H7 (cell line): ENCODE data around the gene LRP10. TPM values are rescaled to one million over a fixed set of nuclear protein-coding genes. Genes with fewer than 3 reads are reported as not detected.
"Not testable (repeated sequence)": the region's sequence is repeated elsewhere in the genome, so short reads cannot be mapped to it uniquely, and the experiment has no call there.

Experiments
- DNase-seq: peaks from one replicate; pipeline ENCODE4 v3.0.0; 2012
- H3K27me3 ChIP-seq: 2 replicates; pipeline ENCODE4 v1.6.0; 2011; ENCODE audit warnings: mild to moderate bottlenecking, low read length; ENCODE audit not compliant: control insufficient read depth, insufficient read depth
- H3K36me3 ChIP-seq: replicated peaks from 2 replicates; pipeline ENCODE4 v1.5.1; 2011; ENCODE audit warnings: low read length; ENCODE audit not compliant: control insufficient read depth, insufficient read depth
- H3K4me3 ChIP-seq: 2 replicates; pipeline ENCODE4 v1.5.1; 2011; ENCODE audit warnings: low read depth, mild to moderate bottlenecking, control low read depth, low read length, moderate library complexity; ENCODE audit not compliant: insufficient read depth
- total RNA-seq: library from RNA; depleted of rRNA; stranded (reverse); fragments of >200 nt; shearing (Covaris generic); gene quantifications from 2 replicates; pipeline ENCODE4 v1.2.3, GENCODE V29; 2014; rRNA removed

The LRP10 gene, protein sequence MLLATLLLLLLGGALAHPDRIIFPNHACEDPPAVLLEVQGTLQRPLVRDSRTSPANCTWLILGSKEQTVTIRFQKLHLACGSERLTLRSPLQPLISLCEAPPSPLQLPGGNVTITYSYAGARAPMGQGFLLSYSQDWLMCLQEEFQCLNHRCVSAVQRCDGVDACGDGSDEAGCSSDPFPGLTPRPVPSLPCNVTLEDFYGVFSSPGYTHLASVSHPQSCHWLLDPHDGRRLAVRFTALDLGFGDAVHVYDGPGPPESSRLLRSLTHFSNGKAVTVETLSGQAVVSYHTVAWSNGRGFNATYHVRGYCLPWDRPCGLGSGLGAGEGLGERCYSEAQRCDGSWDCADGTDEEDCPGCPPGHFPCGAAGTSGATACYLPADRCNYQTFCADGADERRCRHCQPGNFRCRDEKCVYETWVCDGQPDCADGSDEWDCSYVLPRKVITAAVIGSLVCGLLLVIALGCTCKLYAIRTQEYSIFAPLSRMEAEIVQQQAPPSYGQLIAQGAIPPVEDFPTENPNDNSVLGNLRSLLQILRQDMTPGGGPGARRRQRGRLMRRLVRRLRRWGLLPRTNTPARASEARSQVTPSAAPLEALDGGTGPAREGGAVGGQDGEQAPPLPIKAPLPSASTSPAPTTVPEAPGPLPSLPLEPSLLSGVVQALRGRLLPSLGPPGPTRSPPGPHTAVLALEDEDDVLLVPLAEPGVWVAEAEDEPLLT
- total RNA-seq: 9.5 and 19.3 TPM in 2 replicates

DNA sequence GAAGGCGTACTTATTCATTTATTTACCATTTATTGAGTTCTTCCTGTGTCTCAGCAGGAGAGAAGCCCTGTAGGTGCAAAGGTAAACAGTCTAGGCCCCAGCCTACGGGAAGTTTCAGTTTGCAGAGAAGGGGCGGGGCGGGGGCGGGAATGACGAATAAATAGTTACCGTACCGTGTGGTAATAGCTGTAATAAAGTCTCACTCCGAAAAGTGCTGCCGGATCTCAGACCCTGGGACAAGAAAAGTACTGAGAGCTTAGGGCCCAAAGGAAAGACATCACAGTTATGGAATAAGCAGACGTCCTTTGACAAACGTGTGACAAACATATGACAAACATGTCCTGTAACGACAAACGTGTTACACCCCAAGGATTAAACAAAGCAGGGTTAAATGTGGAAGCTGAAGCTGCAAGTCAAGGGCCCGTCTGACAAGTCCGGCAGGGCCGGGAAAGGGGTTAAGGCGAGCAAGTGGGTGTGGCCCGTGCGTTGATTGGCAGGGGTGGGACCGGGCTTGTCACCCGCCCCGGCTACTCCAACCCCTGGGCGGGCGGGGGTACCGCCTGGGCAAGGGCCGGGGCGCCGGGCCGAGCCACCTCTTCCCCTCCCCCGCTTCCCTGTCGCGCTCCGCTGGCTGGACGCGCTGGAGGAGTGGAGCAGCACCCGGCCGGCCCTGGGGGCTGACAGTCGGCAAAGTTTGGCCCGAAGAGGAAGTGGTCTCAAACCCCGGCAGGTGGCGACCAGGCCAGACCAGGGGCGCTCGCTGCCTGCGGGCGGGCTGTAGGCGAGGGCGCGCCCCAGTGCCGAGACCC, at the start of gene LRP10:
TSS of gene LRP10 (plus strand) at position 517 of the 809 bp plus-strand sequence. CDS start 564 bp downstream, outside the sequence.
- Histone ChIP-seq H3K27me3 (no peaks in the 10 kb centered on the region), H3K4me3 (peak within 1 kb of the TSS; percentile 86), H3K36me3 (peaks cover 2% of the 10 kb centered on the region)
- DNase-seq: peak; percentile 98

DNA sequence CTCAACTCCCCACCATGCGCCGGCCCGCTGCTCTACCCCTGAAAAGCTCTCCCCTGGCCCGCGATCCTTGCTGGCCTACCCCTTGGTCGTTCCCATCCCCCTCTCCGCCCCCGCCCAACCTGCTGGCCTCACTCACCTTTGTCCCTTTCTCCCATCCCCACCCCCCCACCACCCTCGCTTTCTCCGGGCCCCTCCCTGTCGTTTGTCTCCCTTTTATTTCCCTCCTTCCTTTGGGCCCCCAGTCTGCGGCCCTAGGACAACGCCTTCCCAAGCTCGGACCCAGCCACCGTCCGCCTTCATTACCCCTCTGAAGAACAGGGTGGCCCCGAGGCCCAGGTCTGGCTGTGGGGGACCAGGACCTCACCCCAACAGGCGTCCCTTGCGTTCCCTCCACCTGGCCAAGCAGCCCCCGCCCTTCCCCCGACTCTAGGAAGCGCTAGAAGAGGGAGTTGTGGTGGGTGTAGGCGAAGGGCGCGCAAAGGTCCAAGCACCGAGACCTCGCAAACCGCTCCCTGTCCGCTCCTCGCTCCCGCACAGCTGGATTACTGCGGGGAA, 49.4 kb upstream of the LRP10 start:
- H3K36me3 ChIP-seq: no peaks in the 10 kb centered on the region
- peak; percentile 92 for DNase-seq
- peak overlapping the region; percentile 76 for H3K4me3 ChIP-seq
- no peaks in the 10 kb centered on the region for H3K27me3 ChIP-seq

DNA sequence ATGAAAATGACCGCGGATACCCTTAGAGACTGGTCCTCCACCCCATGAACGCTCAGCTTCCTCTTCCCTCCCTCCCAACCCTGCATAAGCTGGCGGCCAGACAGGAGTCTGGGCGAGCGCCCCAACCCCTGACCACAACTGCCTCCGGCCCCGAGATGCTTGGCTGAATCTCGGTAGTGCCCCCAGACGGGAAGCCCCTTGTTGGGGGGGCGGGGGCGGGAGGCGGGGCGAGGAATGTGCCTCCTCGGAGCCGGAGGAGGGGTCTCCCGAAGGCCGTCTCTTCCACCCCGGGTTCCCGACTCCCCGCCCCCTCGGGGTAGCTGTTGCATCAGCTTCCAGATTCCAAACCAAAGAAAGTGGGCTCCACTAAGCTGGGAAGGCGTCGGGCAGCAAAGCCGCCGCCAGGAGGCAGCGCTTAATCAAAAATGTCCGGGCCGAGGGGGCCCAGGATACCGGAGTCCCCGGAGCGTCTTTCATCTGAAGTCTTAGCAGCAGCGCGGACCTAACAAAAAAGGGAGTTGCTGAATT, 48.9 kb upstream of the LRP10 start:
- peak overlapping the region; percentile 76 for H3K4me3 ChIP-seq
- peak; percentile 98 for DNase-seq
- no peaks in the 10 kb centered on the region for H3K27me3 ChIP-seq
- H3K36me3 ChIP-seq: no peaks in the 10 kb centered on the region

DNA sequence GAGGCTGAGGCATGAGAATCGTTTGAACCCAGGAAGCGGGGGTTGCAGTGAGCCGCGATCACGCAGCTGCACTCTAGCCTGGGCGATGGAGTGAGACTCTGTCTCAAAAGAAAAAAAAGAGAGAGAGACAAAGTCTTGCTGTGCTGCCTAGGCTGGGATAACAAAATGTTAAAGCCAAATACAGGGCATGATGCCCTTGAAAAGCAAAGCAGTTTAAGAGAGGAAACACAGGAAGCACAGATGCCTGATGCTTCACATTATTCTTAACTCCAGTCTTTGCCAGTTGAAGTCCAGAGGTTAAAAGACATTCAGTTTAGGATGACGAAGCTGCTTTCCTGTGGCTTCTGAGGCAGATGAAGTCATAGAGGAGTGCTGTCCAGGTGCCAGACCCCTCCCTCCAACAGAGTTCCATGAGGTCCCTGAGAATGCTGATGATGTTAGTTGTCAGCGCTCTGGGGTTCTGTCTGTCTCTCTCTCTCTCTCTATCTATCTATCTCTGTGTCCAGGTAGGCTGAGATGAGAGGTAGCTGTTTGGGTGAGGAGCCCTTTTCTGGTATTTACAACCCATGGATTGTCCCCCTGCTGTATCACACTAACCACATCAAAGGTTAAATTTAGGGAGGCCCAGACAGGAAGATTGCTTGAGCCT, 46.7 kb upstream of the LRP10 start:
- H3K36me3 ChIP-seq: no peaks in the 10 kb centered on the region
- no peaks in the 10 kb centered on the region; the same call in 1 of the 2 replicates for H3K27me3 ChIP-seq
- DNase-seq: peak; percentile 13
- no peak overlapping the region for H3K4me3 ChIP-seq

DNA sequence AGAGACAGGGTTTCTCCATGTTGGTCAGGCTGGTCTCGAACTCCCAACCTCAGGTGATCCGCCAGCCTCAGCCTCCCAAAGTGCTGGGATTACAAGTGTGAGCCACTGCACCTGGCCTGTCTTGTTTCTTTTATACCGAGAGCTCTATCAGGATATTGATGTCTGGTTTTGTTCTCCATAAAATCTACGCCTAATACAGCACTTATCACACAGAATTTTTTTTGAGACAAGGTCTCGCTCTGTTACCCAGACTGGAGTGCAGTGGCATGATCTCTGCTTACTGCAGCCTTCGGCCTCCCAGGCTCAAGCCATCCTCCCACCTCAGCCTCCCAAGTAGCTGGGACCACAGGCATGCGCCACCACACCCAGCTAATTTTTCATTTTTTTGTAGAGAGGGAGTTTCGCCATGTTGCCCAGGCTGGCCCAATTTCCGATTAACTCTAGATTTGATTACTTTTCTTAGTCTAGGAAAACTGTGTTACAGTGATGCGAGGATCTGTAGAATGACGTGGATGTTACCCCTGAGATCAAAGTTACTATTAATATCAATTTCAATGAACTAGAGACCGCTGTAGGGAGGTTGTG, 42.4 kb upstream of the LRP10 start:
- H3K27me3 ChIP-seq, H3K36me3 ChIP-seq, DNase-seq: not testable (repeated sequence)
- H3K4me3 ChIP-seq: peak overlapping the region; percentile 92; the same call in 1 of the 2 replicates

DNA sequence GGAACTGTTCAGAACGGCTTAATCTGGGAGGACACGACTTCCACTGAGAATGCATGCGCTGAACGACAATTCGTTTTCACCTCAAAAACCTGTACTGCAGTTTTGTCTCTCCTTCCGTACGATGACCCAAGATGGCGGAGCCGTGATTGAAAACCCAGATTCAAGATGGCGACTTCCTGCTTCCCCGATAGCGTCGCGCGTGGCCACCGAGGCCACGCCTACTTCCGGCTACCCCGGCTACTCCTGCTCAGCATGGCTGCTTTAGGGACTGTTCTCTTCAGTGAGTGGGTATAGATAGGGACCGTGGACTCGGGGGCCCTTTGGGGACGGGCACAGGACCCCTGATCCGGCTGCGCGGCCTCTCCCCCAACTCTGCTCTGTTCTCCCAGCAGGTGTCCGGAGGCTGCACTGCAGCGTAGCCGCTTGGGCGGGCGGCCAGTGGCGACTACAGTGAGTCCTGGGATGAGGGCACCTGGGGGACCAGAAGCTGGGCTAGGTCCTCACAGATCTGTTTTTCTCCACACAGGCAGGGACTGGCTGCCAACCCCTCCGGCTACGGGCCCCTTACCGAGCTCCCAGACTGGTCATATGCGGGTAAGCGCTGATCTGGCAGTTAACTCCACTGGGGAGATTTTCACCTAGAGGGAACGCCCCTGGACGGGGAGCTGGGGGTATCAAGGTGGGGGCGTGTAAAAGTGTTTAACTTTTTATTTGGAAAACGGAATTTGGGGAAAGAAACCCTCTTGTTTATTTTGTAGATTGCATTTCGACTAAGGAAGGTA, 41.7 kb upstream of the LRP10 start, which contains the start of gene MRPL52:
TSS of gene MRPL52 (plus strand) at position 227 of the 782 bp plus-strand sequence. CDS start at position 253, 26 bp downstream.
- Histone ChIP-seq H3K4me3 (peak within 1 kb of the TSS; percentile 92), H3K27me3 (no peaks in the 10 kb centered on the region; the same call in 1 of the 2 replicates), H3K36me3 (peaks cover 12% of the 10 kb centered on the region)
- DNase-seq: peak; percentile 89

DNA sequence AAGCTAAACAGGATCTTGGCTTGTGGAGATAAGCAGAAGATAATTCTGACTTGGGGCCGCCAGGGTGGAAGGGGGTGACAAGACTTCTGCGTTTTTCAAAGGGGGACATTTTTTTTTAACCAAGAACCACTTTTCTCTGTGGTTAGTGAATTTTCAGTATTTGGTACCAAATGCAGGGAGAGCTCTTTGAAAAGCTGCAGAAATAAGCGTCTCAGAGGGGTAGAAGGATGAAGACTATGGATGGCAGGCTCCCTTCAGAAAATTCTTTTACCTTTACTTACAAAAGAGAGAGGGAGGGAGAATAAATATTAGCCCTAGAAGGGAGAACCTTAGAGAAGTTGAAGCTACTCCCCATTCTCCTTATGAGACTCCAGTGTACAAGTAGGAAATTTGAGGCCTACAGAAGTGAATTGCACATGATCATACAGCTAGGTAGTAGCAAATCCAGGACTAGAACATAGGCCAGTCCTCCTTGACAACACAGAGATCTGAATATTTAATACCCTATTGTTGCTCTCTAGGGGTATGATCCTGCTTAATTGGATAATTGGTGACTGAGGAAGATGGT, 41.0 kb upstream of the LRP10 start:
- Histone ChIP-seq H3K36me3 (peaks cover 15% of the 10 kb centered on the region), H3K4me3 (peak overlapping the region; percentile 92), H3K27me3 (no peaks in the 10 kb centered on the region; the same call in 1 of the 2 replicates)
- no peak for DNase-seq

DNA sequence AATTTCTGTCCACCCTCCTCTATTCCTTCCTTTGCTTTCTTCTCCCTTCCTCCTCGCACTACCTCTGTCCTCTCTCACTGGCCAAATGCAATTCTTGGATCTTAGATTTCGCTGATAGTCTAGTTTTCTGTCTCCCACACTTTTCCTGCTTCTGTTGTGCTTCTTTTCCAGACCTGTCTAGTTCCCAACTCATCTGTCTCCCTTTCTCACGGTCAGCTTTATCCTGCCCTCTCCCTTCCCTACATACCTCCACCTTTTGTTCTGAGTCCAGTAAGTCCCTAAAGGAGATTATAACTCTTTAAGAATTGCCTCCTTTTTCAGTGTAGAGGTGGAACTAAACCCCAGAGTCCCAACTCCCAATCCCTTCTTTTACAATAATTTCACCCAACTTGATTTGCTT, 36.0 kb upstream of the LRP10 start:
- peak; percentile 20 for DNase-seq
- peaks cover 15% of the 10 kb centered on the region for H3K36me3 ChIP-seq
- H3K4me3 ChIP-seq: no peak overlapping the region
- H3K27me3 ChIP-seq: no peaks in the 10 kb centered on the region; the same call in 1 of the 2 replicates

DNA sequence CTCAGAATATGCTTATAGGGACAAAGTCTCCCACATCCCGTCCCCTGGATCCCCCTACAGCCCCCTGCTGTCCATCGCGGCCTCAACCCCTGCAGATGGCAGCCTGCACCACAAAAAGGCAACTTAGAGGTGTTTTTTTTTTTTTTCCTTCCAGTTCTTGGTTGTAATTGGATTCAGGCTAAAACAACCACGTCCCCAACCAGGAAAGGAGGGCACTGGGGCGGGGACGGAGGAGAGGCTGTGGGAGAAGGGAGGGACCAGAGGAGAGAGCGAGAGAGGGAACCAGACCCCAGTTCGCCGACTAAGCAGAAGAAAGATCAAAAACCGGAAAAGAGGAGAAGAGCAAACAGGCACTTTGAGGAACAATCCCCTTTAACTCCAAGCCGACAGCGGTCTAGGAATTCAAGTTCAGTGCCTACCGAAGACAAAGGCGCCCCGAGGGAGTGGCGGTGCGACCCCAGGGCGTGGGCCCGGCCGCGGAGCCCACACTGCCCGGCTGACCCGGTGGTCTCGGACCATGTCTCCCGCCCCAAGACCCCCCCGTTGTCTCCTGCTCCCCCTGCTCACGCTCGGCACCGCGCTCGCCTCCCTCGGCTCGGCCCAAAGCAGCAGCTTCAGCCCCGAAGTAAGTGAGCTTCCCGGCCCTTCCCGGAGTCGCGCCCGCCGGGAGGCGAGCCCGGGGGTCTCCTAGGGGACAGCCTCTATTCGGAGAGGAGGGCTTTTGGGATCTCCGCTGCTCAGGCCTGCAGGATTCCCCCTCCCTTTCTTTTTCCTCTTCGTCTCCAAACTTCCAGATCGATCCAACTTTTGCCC, 35.0 kb upstream of the LRP10 start, which contains the start of gene MMP14:
TSS of gene MMP14 (plus strand) at position 285 of the 813 bp plus-strand sequence. CDS start at position 518, 233 bp downstream.
- Histone ChIP-seq H3K27me3 (no peaks in the 10 kb centered on the region; the same call in 1 of the 2 replicates), H3K36me3 (peaks cover 13% of the 10 kb centered on the region), H3K4me3 (peak within 1 kb of the TSS; percentile 85)
- peak; percentile 88 for DNase-seq

DNA sequence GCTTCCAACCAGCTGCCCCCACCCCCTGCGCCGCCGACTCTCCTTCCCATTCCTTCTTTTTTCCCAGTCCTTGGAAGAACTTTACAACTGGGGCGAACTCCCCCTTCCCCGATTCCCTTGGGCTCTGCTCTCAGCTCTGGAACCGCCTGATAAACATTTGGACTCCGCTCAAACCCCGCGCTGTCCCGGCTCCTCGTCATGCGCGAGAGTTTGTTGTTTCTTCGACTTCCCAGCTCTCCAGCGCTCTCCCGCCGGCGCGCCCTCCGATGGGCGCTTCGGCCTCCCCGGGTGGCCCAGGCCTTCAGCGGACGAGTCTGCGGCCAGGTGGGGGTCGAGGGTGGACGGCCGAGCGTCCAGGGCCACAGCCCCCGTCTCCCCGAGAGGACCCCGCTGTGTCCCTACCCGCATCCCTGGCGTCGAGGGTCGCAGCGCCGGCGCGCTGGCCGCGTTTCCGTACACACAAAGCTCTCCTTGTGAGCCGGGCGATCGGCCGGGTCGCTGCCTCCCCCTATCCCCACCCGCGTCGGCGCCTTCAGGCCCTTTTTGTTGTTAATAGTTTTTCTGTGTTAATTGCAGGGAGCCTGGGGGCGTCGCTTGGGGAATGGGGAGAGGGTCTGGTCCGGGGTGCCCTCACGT, 34.3 kb upstream of the LRP10 start:
- H3K4me3 ChIP-seq: peak overlapping the region; percentile 85
- peaks cover 19% of the 10 kb centered on the region for H3K36me3 ChIP-seq
- no peaks in the 10 kb centered on the region; the same call in 1 of the 2 replicates for H3K27me3 ChIP-seq
- DNase-seq: peak; percentile 83
